ENCODE measurements around the gene MUC3A.
"Not testable (repeated sequence)": the region's sequence is repeated elsewhere in the genome, so short reads cannot be mapped to it uniquely, and the experiment has no call there.

Gene MUC3A

GRCh38 chr7:100984241-100984918, 35.0 kb downstream of the MUC3A start:
- Histone ChIP-seq H3K9ac (ENCODE audit: low read depth in 1 of 2, low read length in 2 of 2) (peak overlapping the region in 1 of 2 donors; percentile 32), H3K4me1 (ENCODE audit: control insufficient read depth in 2 of 2, insufficient read depth in 2 of 2, low read length in 2 of 2) (peaks cover 5 to 39% of the 10 kb centered on the region in 2 donors), H3K27ac (ENCODE audit: low read depth in 2 of 2, low read length in 2 of 2) (peak overlapping the region; percentile 80 to 88)
- H3K9me3 ChIP-seq (ENCODE audit: control insufficient read depth in 2 of 2, low read length in 2 of 2); H3K36me3 ChIP-seq (ENCODE audit: control insufficient read depth in 2 of 2, insufficient read depth in 2 of 2, low read length in 2 of 2); H3K27me3 ChIP-seq (ENCODE audit: control insufficient read depth in 2 of 2, insufficient read depth in 2 of 2, low read length in 2 of 2); H3K4me3 ChIP-seq (ENCODE audit: low read length in 2 of 2): not testable (repeated sequence)

GRCh38 chr7:100985033-100985797, 35.9 kb downstream of the MUC3A start:
- not testable (repeated sequence) for H3K36me3 ChIP-seq (ENCODE audit: control insufficient read depth in 2 of 2, insufficient read depth in 2 of 2, low read length in 2 of 2); H3K27me3 ChIP-seq (ENCODE audit: control insufficient read depth in 2 of 2, insufficient read depth in 2 of 2, low read length in 2 of 2)
- peak overlapping the region in 1 of 2 donors; percentile 88 for H3K27ac ChIP-seq (ENCODE audit: low read depth in 2 of 2, low read length in 2 of 2)

GRCh38 chr7:100991631-100992030, 42.3 kb downstream of the MUC3A start:
- no peaks in the 10 kb centered on the region for H3K27me3 ChIP-seq (ENCODE audit: control insufficient read depth in 2 of 2, insufficient read depth in 2 of 2, low read length in 2 of 2)
- H3K9me3 ChIP-seq (ENCODE audit: control insufficient read depth in 2 of 2, low read length in 2 of 2) = peaks cover 0 to 2% of the 10 kb centered on the region in 2 donors
- no peak overlapping the region for H3K27ac ChIP-seq (ENCODE audit: low read depth in 2 of 2, low read length in 2 of 2)
- no peaks in the 10 kb centered on the region for H3K4me1 ChIP-seq (ENCODE audit: control insufficient read depth in 2 of 2, insufficient read depth in 2 of 2, low read length in 2 of 2)
- no peak overlapping the region for H3K9ac ChIP-seq (ENCODE audit: low read depth in 1 of 2, low read length in 2 of 2)
- peaks cover 23 to 26% of the 10 kb centered on the region in 2 donors for H3K36me3 ChIP-seq (ENCODE audit: control insufficient read depth in 2 of 2, insufficient read depth in 2 of 2, low read length in 2 of 2)
- H3K4me3 ChIP-seq (ENCODE audit: low read length in 2 of 2) = no peak overlapping the region

More at GRCh38 chr7:100985033-100985797, 35.9 kb downstream of the MUC3A start:
- not testable (repeated sequence) for H3K9ac ChIP-seq (ENCODE audit: low read depth in 1 of 2, low read length in 2 of 2); H3K4me3 ChIP-seq (ENCODE audit: low read length in 2 of 2); H3K9me3 ChIP-seq (ENCODE audit: control insufficient read depth in 2 of 2, low read length in 2 of 2)
- peaks cover 5 to 36% of the 10 kb centered on the region in 2 donors for H3K4me1 ChIP-seq (ENCODE audit: control insufficient read depth in 2 of 2, insufficient read depth in 2 of 2, low read length in 2 of 2)

GRCh38 chr7:100992280-100992679, 42.9 kb downstream of the MUC3A start:
- not testable (repeated sequence) for H3K27ac ChIP-seq (ENCODE audit: low read depth in 2 of 2, low read length in 2 of 2); H3K4me3 ChIP-seq (ENCODE audit: low read length in 2 of 2); H3K9me3 ChIP-seq (ENCODE audit: control insufficient read depth in 2 of 2, low read length in 2 of 2); H3K27me3 ChIP-seq (ENCODE audit: control insufficient read depth in 2 of 2, insufficient read depth in 2 of 2, low read length in 2 of 2); H3K4me1 ChIP-seq (ENCODE audit: control insufficient read depth in 2 of 2, insufficient read depth in 2 of 2, low read length in 2 of 2); H3K9ac ChIP-seq (ENCODE audit: low read depth in 1 of 2, low read length in 2 of 2)
- peaks cover 23 to 26% of the 10 kb centered on the region in 2 donors for H3K36me3 ChIP-seq (ENCODE audit: control insufficient read depth in 2 of 2, insufficient read depth in 2 of 2, low read length in 2 of 2)

- not testable (repeated sequence) for H3K27ac ChIP-seq (ENCODE audit: low read depth in 2 of 2, low read length in 2 of 2); H3K27me3 ChIP-seq (ENCODE audit: control insufficient read depth in 2 of 2, insufficient read depth in 2 of 2, low read length in 2 of 2); H3K4me3 ChIP-seq (ENCODE audit: low read length in 2 of 2); H3K9ac ChIP-seq (ENCODE audit: low read depth in 1 of 2, low read length in 2 of 2); H3K9me3 ChIP-seq (ENCODE audit: control insufficient read depth in 2 of 2, low read length in 2 of 2); H3K4me1 ChIP-seq (ENCODE audit: control insufficient read depth in 2 of 2, insufficient read depth in 2 of 2, low read length in 2 of 2)
- peaks cover 23 to 29% of the 10 kb centered on the region in 2 donors for H3K36me3 ChIP-seq (ENCODE audit: control insufficient read depth in 2 of 2, insufficient read depth in 2 of 2, low read length in 2 of 2)
Observed at GRCh38 chr7:100994671-100995070, 45.3 kb downstream of the MUC3A start.

GRCh38 chr7:100998530-100998929, 49.2 kb downstream of the MUC3A start:
- H3K9ac ChIP-seq (ENCODE audit: low read depth in 1 of 2, low read length in 2 of 2); H3K4me1 ChIP-seq (ENCODE audit: control insufficient read depth in 2 of 2, insufficient read depth in 2 of 2, low read length in 2 of 2); H3K4me3 ChIP-seq (ENCODE audit: low read length in 2 of 2): not testable (repeated sequence)

GRCh38 chr7:100999334-100999733, 50.0 kb downstream of the MUC3A start:
- not testable (repeated sequence) for H3K4me3 ChIP-seq (ENCODE audit: low read length in 2 of 2); H3K36me3 ChIP-seq (ENCODE audit: control insufficient read depth in 2 of 2, insufficient read depth in 2 of 2, low read length in 2 of 2); H3K27me3 ChIP-seq (ENCODE audit: control insufficient read depth in 2 of 2, insufficient read depth in 2 of 2, low read length in 2 of 2); H3K9ac ChIP-seq (ENCODE audit: low read depth in 1 of 2, low read length in 2 of 2); H3K4me1 ChIP-seq (ENCODE audit: control insufficient read depth in 2 of 2, insufficient read depth in 2 of 2, low read length in 2 of 2); H3K9me3 ChIP-seq (ENCODE audit: control insufficient read depth in 2 of 2, low read length in 2 of 2); H3K27ac ChIP-seq (ENCODE audit: low read depth in 2 of 2, low read length in 2 of 2)

More at GRCh38 chr7:100998530-100998929, 49.2 kb downstream of the MUC3A start:
- not testable (repeated sequence) for H3K36me3 ChIP-seq (ENCODE audit: control insufficient read depth in 2 of 2, insufficient read depth in 2 of 2, low read length in 2 of 2); H3K27me3 ChIP-seq (ENCODE audit: control insufficient read depth in 2 of 2, insufficient read depth in 2 of 2, low read length in 2 of 2); H3K27ac ChIP-seq (ENCODE audit: low read depth in 2 of 2, low read length in 2 of 2); H3K9me3 ChIP-seq (ENCODE audit: control insufficient read depth in 2 of 2, low read length in 2 of 2)

- H3K4me3 ChIP-seq (ENCODE audit: low read length in 2 of 2); H3K4me1 ChIP-seq (ENCODE audit: control insufficient read depth in 2 of 2, insufficient read depth in 2 of 2, low read length in 2 of 2); H3K9me3 ChIP-seq (ENCODE audit: control insufficient read depth in 2 of 2, low read length in 2 of 2); H3K9ac ChIP-seq (ENCODE audit: low read depth in 1 of 2, low read length in 2 of 2); H3K27me3 ChIP-seq (ENCODE audit: control insufficient read depth in 2 of 2, insufficient read depth in 2 of 2, low read length in 2 of 2); H3K27ac ChIP-seq (ENCODE audit: low read depth in 2 of 2, low read length in 2 of 2): not testable (repeated sequence)
- H3K36me3 ChIP-seq (ENCODE audit: control insufficient read depth in 2 of 2, insufficient read depth in 2 of 2, low read length in 2 of 2) = peaks cover 7 to 14% of the 10 kb centered on the region in 2 donors
Observed at GRCh38 chr7:101000025-101000424, 50.7 kb downstream of the MUC3A start.

- not testable (repeated sequence) for H3K4me1 ChIP-seq (ENCODE audit: control insufficient read depth in 2 of 2, insufficient read depth in 2 of 2, low read length in 2 of 2); H3K27me3 ChIP-seq (ENCODE audit: control insufficient read depth in 2 of 2, insufficient read depth in 2 of 2, low read length in 2 of 2); H3K9me3 ChIP-seq (ENCODE audit: control insufficient read depth in 2 of 2, low read length in 2 of 2); H3K4me3 ChIP-seq (ENCODE audit: low read length in 2 of 2); H3K9ac ChIP-seq (ENCODE audit: low read depth in 1 of 2, low read length in 2 of 2); H3K27ac ChIP-seq (ENCODE audit: low read depth in 2 of 2, low read length in 2 of 2)
- peaks cover 16 to 32% of the 10 kb centered on the region in 2 donors for H3K36me3 ChIP-seq (ENCODE audit: control insufficient read depth in 2 of 2, insufficient read depth in 2 of 2, low read length in 2 of 2)
Observed at GRCh38 chr7:101002333-101002732, 53.0 kb downstream of the MUC3A start.

GRCh38 chr7:101007361-101007760, 58.0 kb downstream of the MUC3A start:
- not testable (repeated sequence) for H3K27ac ChIP-seq (ENCODE audit: low read depth in 2 of 2, low read length in 2 of 2)
- H3K36me3 ChIP-seq (ENCODE audit: control insufficient read depth in 2 of 2, insufficient read depth in 2 of 2, low read length in 2 of 2) = peaks cover 41 to 66% of the 10 kb centered on the region in 2 donors

More at GRCh38 chr7:101007361-101007760, 58.0 kb downstream of the MUC3A start:
- H3K27me3 ChIP-seq (ENCODE audit: control insufficient read depth in 2 of 2, insufficient read depth in 2 of 2, low read length in 2 of 2); H3K9ac ChIP-seq (ENCODE audit: low read depth in 1 of 2, low read length in 2 of 2); H3K4me1 ChIP-seq (ENCODE audit: control insufficient read depth in 2 of 2, insufficient read depth in 2 of 2, low read length in 2 of 2); H3K4me3 ChIP-seq (ENCODE audit: low read length in 2 of 2); H3K9me3 ChIP-seq (ENCODE audit: control insufficient read depth in 2 of 2, low read length in 2 of 2): not testable (repeated sequence)
